Activated CD4-positive, alpha-beta T cell treated with anti-CD3 and anti-CD28 coated beads, Interleukin-2, amount 50 U/mL, for 1 hour (primary cell): ENCODE results near the gene NXN.
"Not testable (repeated sequence)": the region's sequence is repeated elsewhere in the genome, so short reads cannot be mapped to it uniquely, and the experiment has no call there.

ENCODE experiments used
- DNase-seq: peaks from one replicate; pipeline ENCODE4 v3.0.0-alpha.2; 2020

The NXN gene

GRCh38 chr17:915538-916201 lies 63.9 kb downstream of the NXN start:
- DNase-seq: no peak

GRCh38 chr17:914561-914960 lies 65.0 kb downstream of the NXN start:
- DNase-seq: no peak

- DNase-seq: no peak
Observed at GRCh38 chr17:913207-913606, 66.4 kb downstream of the NXN start.

- DNase-seq: no peak
Observed at GRCh38 chr17:909642-910323, 69.8 kb downstream of the NXN start.

GRCh38 chr17:907725-908124 lies 71.9 kb downstream of the NXN start:
- DNase-seq: no peak

- not testable (repeated sequence) for DNase-seq
Observed at GRCh38 chr17:905708-906107, 73.9 kb downstream of the NXN start.

- DNase-seq: no peak
Observed at GRCh38 chr17:903691-904481, 75.7 kb downstream of the NXN start.

GRCh38 chr17:902463-902862 lies 77.1 kb downstream of the NXN start:
- DNase-seq: no peak

GRCh38 chr17:901964-902363 lies 77.6 kb downstream of the NXN start:
- no peak for DNase-seq

- DNase-seq: no peak
Observed at GRCh38 chr17:901191-901950, 78.2 kb downstream of the NXN start.

- no peak for DNase-seq
Observed at GRCh38 chr17:900336-900934, 79.1 kb downstream of the NXN start.

- DNase-seq: no peak
Observed at GRCh38 chr17:897970-898619, 81.5 kb downstream of the NXN start.

GRCh38 chr17:896953-897661 lies 82.5 kb downstream of the NXN start:
- no peak for DNase-seq

- no peak for DNase-seq
Observed at GRCh38 chr17:896454-896853, 83.1 kb downstream of the NXN start.

GRCh38 chr17:892958-893357 lies 86.6 kb downstream of the NXN start:
- DNase-seq: no peak

GRCh38 chr17:888998-889441 lies 90.6 kb downstream of the NXN start:
- no peak for DNase-seq

GRCh38 chr17:887551-888209 lies 91.9 kb downstream of the NXN start:
- no peak for DNase-seq

GRCh38 chr17:885971-886571 lies 93.5 kb downstream of the NXN start:
- no peak for DNase-seq

GRCh38 chr17:883586-883962 lies 96.0 kb downstream of the NXN start:
- DNase-seq: no peak

GRCh38 chr17:882827-883585 lies 96.6 kb downstream of the NXN start:
- no peak for DNase-seq
